Occipital lobe (tissue), 2 donors: ENCODE data around the gene PLEKHA7. TPM values are rescaled to one million over a fixed set of nuclear protein-coding genes. Genes with fewer than 3 reads are reported as not detected.

Source experiments
- DNase-seq: peaks from one replicate; lab custom pipeline; 2025; lab: John Stamatoyannopoulos, UW
- total RNA-seq: library from RNA; depleted of rRNA; stranded (reverse); fragments of >200 nt; gene quantifications from one replicate; pipeline ENCODE4 v1.2.3, GENCODE V29; 2014

The PLEKHA7 gene
- total RNA-seq, 1 donor from 2014 or later = 5.5 TPM

- DNase-seq = no peak
Measured at GRCh38 chr11:16789560-16790485, 224.4 kb downstream of the PLEKHA7 start.

- no peak for DNase-seq
Measured at GRCh38 chr11:16789063-16789420, 225.2 kb downstream of the PLEKHA7 start.

GRCh38 chr11:16788141-16789062 is 225.8 kb downstream of the PLEKHA7 start:
- no peak for DNase-seq

GRCh38 chr11:16787035-16787742 is 227.0 kb downstream of the PLEKHA7 start:
- DNase-seq = no peak

- DNase-seq = no peak
Measured at GRCh38 chr11:16786131-16786530, 228.1 kb downstream of the PLEKHA7 start.

GRCh38 chr11:16785520-16786128 is 228.6 kb downstream of the PLEKHA7 start:
- DNase-seq = peak; percentile 57

GRCh38 chr11:16784666-16785065 is 229.5 kb downstream of the PLEKHA7 start:
- DNase-seq = no peak

- no peak for DNase-seq
Measured at GRCh38 chr11:16784097-16784496, 230.1 kb downstream of the PLEKHA7 start.

GRCh38 chr11:16783321-16783801 is 230.9 kb downstream of the PLEKHA7 start:
- no peak for DNase-seq

GRCh38 chr11:16781936-16782919 is 232.0 kb downstream of the PLEKHA7 start:
- DNase-seq = no peak

GRCh38 chr11:16780698-16781550 is 233.3 kb downstream of the PLEKHA7 start:
- no peak for DNase-seq

- no peak for DNase-seq
Measured at GRCh38 chr11:16780146-16780545, 234.1 kb downstream of the PLEKHA7 start.

GRCh38 chr11:16779436-16779835 is 234.8 kb downstream of the PLEKHA7 start:
- no peak for DNase-seq

GRCh38 chr11:16778876-16779275 is 235.3 kb downstream of the PLEKHA7 start:
- DNase-seq = no peak

GRCh38 chr11:16778286-16778685 is 235.9 kb downstream of the PLEKHA7 start:
- DNase-seq = no peak

GRCh38 chr11:16777613-16777975 is 236.6 kb downstream of the PLEKHA7 start:
- DNase-seq = no peak

- no peak for DNase-seq
Measured at GRCh38 chr11:16776711-16777612, 237.3 kb downstream of the PLEKHA7 start.
